ENCODE data around the gene NCEH1.

DNA sequence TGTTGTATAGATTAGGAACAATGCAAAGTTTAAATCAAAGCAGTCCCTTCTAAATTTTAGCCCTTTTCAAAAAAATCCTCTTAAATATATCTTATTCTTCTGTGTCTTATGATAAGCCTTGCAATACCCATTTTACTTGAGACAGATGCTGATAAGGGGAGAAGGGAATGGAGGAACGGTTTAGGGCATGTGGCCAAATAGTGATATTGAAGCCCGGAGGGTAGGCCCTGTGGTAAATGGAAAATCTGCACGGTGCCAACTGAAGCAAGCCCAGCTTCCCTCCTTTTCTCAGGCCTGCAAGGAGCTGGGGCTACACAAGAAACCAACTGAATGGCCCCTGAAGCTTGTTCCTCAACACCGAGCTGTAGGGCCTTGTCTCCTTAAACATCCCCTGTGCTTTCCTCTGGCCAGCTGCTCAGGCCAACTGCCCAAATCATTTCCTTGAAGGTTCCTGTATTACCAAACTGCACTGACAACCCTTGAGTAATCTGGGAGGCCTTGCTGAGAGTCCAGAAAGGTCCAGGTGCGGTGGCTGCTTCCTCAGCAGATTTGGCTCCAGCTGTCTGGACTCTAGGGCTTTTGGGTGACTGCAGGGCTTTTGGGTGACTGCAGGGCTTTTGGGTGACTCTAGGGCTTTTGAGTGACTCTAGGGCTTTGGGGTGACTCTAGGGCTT lies 67.2 kb downstream of the NCEH1 start:
- TF ChIP-seq CTCF (conservative IDR thresholded peaks at IDR 0.05) (no peak), EZH2 (IDR thresholded peaks at IDR 0.05; ENCODE audit: low read depth) (no peak)
